Left ventricle myocardium superior (tissue), 1 donor: Measurements from ENCODE around the gene HES5. TPM values are rescaled to one million over a fixed set of nuclear protein-coding genes. Genes with fewer than 3 reads are reported as not detected.

Experiments
- ATAC-seq: fragments of 200-7000 bp; cut with Tn5 transposase; one replicate; pipeline ENCODE4 v1.9.1; 2020; ENCODE audit warnings: mild to moderate bottlenecking, moderate library complexity
- DNase-seq: peaks from one replicate; pipeline ENCODE4 v3.0.0-alpha.2; 2020
- intact Hi-C: fragments of 100-400 bp; cut with micrococcal nuclease; formaldehyde crosslinking; loops from one replicate; pipeline ENCODE4 v1.11.0; 2022
- total RNA-seq: library from RNA; stranded (reverse); fragmentation: NEBNext Ultra II Directional; extraction: Animal tissue kit (Norgen Biotek cat#: 25700); gene quantifications from one replicate; pipeline ENCODE4 v1.2.1, GENCODE V29; 2021
- donor health status: DM: no; HTN: yes; CAD: no; lungs with severe emphysema.

HES5 gene
- total RNA-seq, 1 donor from 2014 or later: 1.7 TPM

- DNase-seq (no peak), ATAC-seq (no peak)
- intact Hi-C loops: no loop called here
These were observed 7.7 kb upstream of the HES5 start for GRCh38 chr1:2537784-2538115.

GRCh38 chr1:2535981-2536380 is 5.9 kb upstream of the HES5 start:
- intact Hi-C loops: no loop called here
- ATAC-seq (no peak), DNase-seq (no peak)

- ATAC-seq (no peak), DNase-seq (no peak)
- intact Hi-C loops: no loop called here
These were observed 5.4 kb upstream of the HES5 start for GRCh38 chr1:2535455-2535854.

- no peak for DNase-seq
- intact Hi-C loops: no loop called here
- ATAC-seq: no peak
These were observed 4.8 kb upstream of the HES5 start for GRCh38 chr1:2534687-2535441.

GRCh38 chr1:2534315-2534686 is 4.2 kb upstream of the HES5 start:
- DNase-seq: no peak
- no peak for ATAC-seq
- intact Hi-C loops: no loop called here

GRCh38 chr1:2533365-2533764 is 3.3 kb upstream of the HES5 start:
- no peak for DNase-seq
- no peak for ATAC-seq
- intact Hi-C loops: no loop called here

- DNase-seq: no peak
- ATAC-seq: no peak
- intact Hi-C loops: no loop called here
These were observed 2.6 kb upstream of the HES5 start for GRCh38 chr1:2532485-2533160.

GRCh38 chr1:2530513-2531361 is 674 bp upstream of the HES5 start:
- peak; percentile 56 for DNase-seq
- intact Hi-C loops: no loop called here
- ATAC-seq: no peak

GRCh38 chr1:2528966-2529783 is 888 bp downstream of the HES5 start:
- intact Hi-C loops: no loop called here
- ATAC-seq (no peak), DNase-seq (peak; percentile 68)

- intact Hi-C loops: no loop called here
- DNase-seq (no peak), ATAC-seq (no peak)
These were observed 1.5 kb downstream of the HES5 start for GRCh38 chr1:2528611-2528965.

- intact Hi-C loops: no loop called here
- DNase-seq (peak; percentile 90), ATAC-seq (peak; percentile 75)
These were observed 2.0 kb downstream of the HES5 start for GRCh38 chr1:2528016-2528415.

GRCh38 chr1:2527556-2527860 is 2.6 kb downstream of the HES5 start:
- ATAC-seq: no peak
- intact Hi-C loops: no loop called here
- DNase-seq: no peak

- ATAC-seq: peak; percentile 76
- DNase-seq: peak; percentile 86
- intact Hi-C loops: no loop called here
These were observed 3.1 kb downstream of the HES5 start for GRCh38 chr1:2526824-2527555.

GRCh38 chr1:2525920-2526823 is 3.9 kb downstream of the HES5 start, which contains the start of gene PANK4:
PANK4 (minus strand) TSS chr1:2526596; CDS start chr1:2526587, 9 bp downstream.
- intact Hi-C loops: no loop called here
- ATAC-seq (peak; percentile 79), DNase-seq (peak; percentile 97)

- intact Hi-C loops: no loop called here
- DNase-seq (no peak), ATAC-seq (no peak)
These were observed 4.5 kb downstream of the HES5 start for GRCh38 chr1:2525572-2525919.

GRCh38 chr1:2523891-2524609 is 6.0 kb downstream of the HES5 start:
- intact Hi-C loops: no loop called here
- ATAC-seq: no peak
- no peak for DNase-seq

GRCh38 chr1:2523191-2523890 is 6.7 kb downstream of the HES5 start:
- intact Hi-C loops: no loop called here
- DNase-seq (no peak), ATAC-seq (no peak)
